ENCODE results near the gene SMARCA2. TPM values are rescaled to one million over a fixed set of nuclear protein-coding genes. Genes with fewer than 3 reads are reported as not detected.

Gene SMARCA2
- total RNA-seq, 4 donors from 2014 or later = 76.7 to 99.0 (median 89.8) TPM

DNA sequence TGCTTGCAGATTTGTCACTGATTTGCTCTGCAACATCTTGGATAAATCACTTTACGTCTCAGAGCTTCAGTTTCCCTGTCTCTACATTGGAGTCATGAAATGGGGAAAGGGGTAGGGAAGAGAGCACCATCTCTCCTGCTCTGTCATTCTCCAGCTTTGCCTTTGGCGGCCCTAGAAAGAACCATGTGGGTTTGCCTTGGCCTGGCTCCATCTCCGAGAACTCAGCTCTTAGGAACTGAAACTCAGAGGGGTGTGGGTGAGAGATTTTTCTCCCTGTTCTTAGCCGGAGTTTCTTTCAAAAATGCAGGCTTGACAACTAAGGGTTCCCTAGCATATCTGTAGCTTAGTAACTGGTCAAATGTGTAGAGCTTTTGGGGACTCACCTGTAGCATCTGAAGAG lies 123.5 kb downstream of the SMARCA2 start:
- Histone ChIP-seq H3K27ac (replicated peaks in 1 of 4) (no peak overlapping the region), H3K4me3 (no peak overlapping the region), H3K27me3 (no peaks in the 10 kb centered on the region), H3K36me3 (peaks cover 0 to 36% (median 10%) of the 10 kb centered on the region in 4 donors), H3K9me3 (no peaks in the 10 kb centered on the region), H3K4me1 (peaks cover 6 to 21% (median 10%) of the 10 kb centered on the region in 4 donors)
- 67% methylated on average over 4 of the region's 4 CpGs for WGBS
- intact Hi-C loops (cut with DNase I) = no loop called here
- DNase-seq (ENCODE audit: extremely low spot score) = no peak
- no peak for TF ChIP-seq EP300 (IDR thresholded peaks at IDR 0.05)
- no peak for TF ChIP-seq POLR2AphosphoS5 (IDR thresholded peaks at IDR 0.05)
- TF ChIP-seq POLR2A (IDR thresholded peaks at IDR 0.05; ENCODE audit: low read depth) = no peak
- TF ChIP-seq, protein P1, sequence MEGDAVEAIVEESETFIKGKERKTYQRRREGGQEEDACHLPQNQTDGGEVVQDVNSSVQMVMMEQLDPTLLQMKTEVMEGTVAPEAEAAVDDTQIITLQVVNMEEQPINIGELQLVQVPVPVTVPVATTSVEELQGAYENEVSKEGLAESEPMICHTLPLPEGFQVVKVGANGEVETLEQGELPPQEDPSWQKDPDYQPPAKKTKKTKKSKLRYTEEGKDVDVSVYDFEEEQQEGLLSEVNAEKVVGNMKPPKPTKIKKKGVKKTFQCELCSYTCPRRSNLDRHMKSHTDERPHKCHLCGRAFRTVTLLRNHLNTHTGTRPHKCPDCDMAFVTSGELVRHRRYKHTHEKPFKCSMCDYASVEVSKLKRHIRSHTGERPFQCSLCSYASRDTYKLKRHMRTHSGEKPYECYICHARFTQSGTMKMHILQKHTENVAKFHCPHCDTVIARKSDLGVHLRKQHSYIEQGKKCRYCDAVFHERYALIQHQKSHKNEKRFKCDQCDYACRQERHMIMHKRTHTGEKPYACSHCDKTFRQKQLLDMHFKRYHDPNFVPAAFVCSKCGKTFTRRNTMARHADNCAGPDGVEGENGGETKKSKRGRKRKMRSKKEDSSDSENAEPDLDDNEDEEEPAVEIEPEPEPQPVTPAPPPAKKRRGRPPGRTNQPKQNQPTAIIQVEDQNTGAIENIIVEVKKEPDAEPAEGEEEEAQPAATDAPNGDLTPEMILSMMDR (IDR thresholded peaks at IDR 0.05) = no peak

DNA sequence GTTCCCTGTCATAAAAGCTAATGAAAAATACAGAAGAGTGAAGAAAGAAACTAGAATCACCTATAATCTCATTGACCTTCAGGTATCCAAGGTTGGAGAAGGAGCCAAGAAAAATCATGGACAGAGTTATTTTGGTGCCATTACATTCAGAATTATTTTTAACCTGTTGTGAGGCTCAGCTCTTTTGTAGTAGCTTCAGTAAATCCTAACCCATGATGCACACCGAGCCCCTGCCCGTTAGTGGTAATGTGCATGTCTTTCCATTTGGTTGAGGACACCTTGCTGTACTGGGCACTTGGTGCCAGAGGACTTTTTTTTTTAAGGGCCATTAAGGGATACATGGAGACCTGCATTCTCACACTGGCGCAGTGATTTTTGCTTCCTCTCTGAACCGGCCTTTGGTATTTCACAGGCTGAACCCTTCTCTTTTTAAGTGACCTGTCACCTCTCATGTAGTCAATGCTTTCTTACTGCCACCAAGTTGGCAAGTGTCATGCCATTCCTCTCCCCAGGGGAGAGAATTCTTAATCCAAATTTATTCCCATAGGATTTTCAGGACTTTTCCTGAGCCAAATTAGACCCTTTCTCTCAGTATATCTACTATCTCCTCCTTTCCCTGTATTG lies 125.6 kb downstream of the SMARCA2 start:
- intact Hi-C loops (cut with DNase I) = loop anchor here (10.0 kb wide), 1 partner anchor 514 kb away; no protein-coding TSS in a partner anchor
- TF ChIP-seq POLR2A (IDR thresholded peaks at IDR 0.05; ENCODE audit: low read depth) (no peak), EP300 (IDR thresholded peaks at IDR 0.05) (no peak), POLR2AphosphoS5 (IDR thresholded peaks at IDR 0.05) (no peak)
- TF ChIP-seq, protein P1 (IDR thresholded peaks at IDR 0.05) = no peak
- Histone ChIP-seq H3K27me3 (no peaks in the 10 kb centered on the region), H3K4me1 (peaks cover 0 to 15% (median 7%) of the 10 kb centered on the region in 4 donors), H3K4me3 (no peak overlapping the region), H3K27ac (replicated peaks in 1 of 4) (no peak overlapping the region), H3K9me3 (no peaks in the 10 kb centered on the region), H3K36me3 (peaks cover 0 to 21% (median 6%) of the 10 kb centered on the region in 4 donors)
- WGBS = 93% methylated on average over 4 of the region's 4 CpGs
- no peak for DNase-seq (ENCODE audit: extremely low spot score)

DNA sequence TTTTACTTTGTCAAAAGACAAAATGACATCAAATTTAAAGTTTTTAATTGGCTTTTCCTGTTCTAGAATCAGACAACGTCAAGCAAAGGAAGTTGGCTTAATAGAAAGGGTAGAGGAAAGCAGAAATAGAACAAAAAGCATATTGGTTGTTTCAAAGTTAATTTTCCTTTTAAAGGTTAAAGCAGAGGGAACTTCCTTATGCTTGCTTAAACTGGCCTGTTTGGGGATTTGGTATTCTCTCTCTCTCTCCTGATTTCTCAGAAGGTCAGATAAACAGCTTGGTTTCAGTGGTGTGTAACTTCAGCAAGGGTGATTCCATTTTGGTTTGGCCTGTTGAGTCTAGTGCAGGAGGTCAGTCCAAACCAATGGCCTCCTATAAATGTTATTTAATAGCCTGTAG lies 127.1 kb downstream of the SMARCA2 start:
- 63% methylated on average over 1 of the region's 1 CpG for WGBS
- Histone ChIP-seq H3K36me3 (peaks cover 0 to 11% (median 2%) of the 10 kb centered on the region in 4 donors), H3K4me3 (no peak overlapping the region), H3K4me1 (peaks cover 0 to 14% (median 6%) of the 10 kb centered on the region in 4 donors), H3K9me3 (no peaks in the 10 kb centered on the region), H3K27ac (replicated peaks in 1 of 4) (no peak overlapping the region), H3K27me3 (no peaks in the 10 kb centered on the region)
- TF ChIP-seq, protein P1 (IDR thresholded peaks at IDR 0.05) = no peak
- no peak for TF ChIP-seq EP300 (IDR thresholded peaks at IDR 0.05)
- no peak for TF ChIP-seq POLR2A (IDR thresholded peaks at IDR 0.05; ENCODE audit: low read depth)
- TF ChIP-seq POLR2AphosphoS5 (IDR thresholded peaks at IDR 0.05) = no peak
- DNase-seq (ENCODE audit: extremely low spot score) = no peak
- intact Hi-C loops (cut with DNase I) = loop anchor here (10.0 kb wide), 1 partner anchor 513 kb away; no protein-coding TSS in a partner anchor

- intact Hi-C loops (cut with DNase I) = loop anchor here (10.0 kb wide), 1 partner anchor 510 kb away; no protein-coding TSS in a partner anchor
- Histone ChIP-seq H3K4me1 (peaks cover 0 to 14% (median 6%) of the 10 kb centered on the region in 4 donors), H3K36me3 (peaks cover 0 to 3% (median 2%) of the 10 kb centered on the region in 4 donors), H3K27me3 (no peaks in the 10 kb centered on the region), H3K4me3 (no peak overlapping the region), H3K9me3 (no peaks in the 10 kb centered on the region), H3K27ac (replicated peaks in 1 of 4) (no peak overlapping the region)
- WGBS = 100% methylated on average over 3 of the region's 3 CpGs
- TF ChIP-seq EP300 (IDR thresholded peaks at IDR 0.05) = no peak
- TF ChIP-seq, protein P1 (IDR thresholded peaks at IDR 0.05) = no peak
- TF ChIP-seq POLR2AphosphoS5 (IDR thresholded peaks at IDR 0.05) = no peak
- TF ChIP-seq POLR2A (IDR thresholded peaks at IDR 0.05; ENCODE audit: low read depth) = no peak
- DNase-seq (ENCODE audit: extremely low spot score) = no peak
Measured at GRCh38 chr9:2144619-2145018, 129.5 kb downstream of the SMARCA2 start.

Measured in esophagus muscularis mucosa (tissue), 4 donors.